Measurements from ENCODE around the gene SYNPO.

DNA sequence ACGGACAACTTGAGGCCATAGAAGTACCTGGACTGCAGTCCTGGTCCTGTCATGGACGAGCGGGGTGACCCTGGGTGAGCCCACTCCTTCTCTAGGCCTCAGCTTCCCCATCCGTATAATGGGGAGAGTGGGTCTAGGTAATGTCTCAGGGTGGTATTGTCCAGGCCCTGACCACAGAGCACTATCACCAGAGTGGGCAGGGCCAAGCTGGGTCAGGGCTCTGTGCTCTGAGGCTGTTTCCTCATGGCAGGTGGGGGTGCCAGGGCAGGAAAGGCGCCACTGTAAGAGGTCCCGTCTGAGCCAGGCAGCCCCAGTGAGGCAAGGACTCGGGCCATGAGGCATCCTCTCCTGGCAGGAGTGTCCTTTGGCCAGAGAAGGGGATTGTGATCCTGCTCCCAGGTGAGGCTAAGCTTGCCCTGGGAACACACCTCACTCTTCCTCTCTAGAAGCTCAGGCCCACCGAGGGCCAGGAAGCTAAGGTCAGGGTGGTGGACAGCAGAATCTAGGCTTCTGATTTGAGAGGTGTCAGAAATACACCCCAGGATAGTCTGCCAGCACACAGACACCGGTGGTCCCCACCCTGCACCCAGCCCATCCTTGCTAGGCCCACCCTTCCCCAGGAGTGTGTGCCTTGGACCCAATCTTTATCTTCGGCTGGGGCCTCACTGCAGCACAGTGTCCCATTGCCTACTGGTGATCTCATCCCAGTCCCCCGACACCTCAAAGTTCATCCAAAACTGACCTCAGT, 19.1 kb downstream of the SYNPO start:
- TF ChIP-seq POLR2AphosphoS5 (IDR thresholded peaks at IDR 0.05): no peak
- TF ChIP-seq, protein P1, sequence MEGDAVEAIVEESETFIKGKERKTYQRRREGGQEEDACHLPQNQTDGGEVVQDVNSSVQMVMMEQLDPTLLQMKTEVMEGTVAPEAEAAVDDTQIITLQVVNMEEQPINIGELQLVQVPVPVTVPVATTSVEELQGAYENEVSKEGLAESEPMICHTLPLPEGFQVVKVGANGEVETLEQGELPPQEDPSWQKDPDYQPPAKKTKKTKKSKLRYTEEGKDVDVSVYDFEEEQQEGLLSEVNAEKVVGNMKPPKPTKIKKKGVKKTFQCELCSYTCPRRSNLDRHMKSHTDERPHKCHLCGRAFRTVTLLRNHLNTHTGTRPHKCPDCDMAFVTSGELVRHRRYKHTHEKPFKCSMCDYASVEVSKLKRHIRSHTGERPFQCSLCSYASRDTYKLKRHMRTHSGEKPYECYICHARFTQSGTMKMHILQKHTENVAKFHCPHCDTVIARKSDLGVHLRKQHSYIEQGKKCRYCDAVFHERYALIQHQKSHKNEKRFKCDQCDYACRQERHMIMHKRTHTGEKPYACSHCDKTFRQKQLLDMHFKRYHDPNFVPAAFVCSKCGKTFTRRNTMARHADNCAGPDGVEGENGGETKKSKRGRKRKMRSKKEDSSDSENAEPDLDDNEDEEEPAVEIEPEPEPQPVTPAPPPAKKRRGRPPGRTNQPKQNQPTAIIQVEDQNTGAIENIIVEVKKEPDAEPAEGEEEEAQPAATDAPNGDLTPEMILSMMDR (IDR thresholded peaks at IDR 0.05; ENCODE audit: poor library complexity, severe bottlenecking): no peak

Data from neural cell (in vitro differentiated cells).